GM18498 (cell line): Measurements from ENCODE around the gene APPBP2.
A peak's percentile ranks its signal among the peaks of the same experiment; 100 is the strongest.

ENCODE experiments used
- ATAC-seq: cut with Tn5 transposase; IDR thresholded peaks from one replicate; pipeline ENCODE4 v1.9.1; 2021; ENCODE audit warnings: mild to moderate bottlenecking, moderate library complexity; ENCODE audit not compliant: unreplicated experiment

APPBP2 gene

DNA sequence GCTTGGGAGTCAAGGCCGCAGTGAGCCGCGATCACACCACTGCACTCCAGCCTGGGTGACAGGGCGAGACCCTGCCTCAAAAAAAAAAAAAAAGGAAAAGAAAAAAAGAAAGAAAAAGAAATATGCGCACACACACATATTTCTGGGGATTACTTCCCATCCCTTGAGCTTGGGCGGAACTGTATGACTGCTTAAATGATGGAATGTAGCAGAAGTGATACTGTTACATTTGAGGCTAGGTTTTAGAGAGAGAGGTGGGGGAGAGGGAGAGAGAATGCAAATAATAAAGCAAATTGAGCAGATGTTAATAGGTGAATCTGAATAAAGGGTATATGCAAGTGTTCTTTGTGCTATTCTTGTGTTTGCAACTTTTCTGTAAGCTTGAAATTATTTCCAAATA lies 122.1 kb downstream of the APPBP2 start:
- no peak for ATAC-seq

DNA sequence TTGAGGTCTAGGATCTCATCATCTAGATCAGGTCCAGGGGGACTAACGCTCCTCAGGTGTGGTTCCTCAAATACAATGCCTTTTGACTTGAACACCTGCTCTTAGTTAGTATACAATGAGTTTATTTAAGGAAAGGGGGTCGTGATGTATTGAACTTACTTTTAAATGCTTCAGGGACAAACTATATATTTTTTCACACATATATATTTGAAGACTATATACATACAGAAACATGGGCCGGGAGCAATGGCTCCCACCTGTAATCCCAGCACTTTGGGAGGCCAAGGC lies 122.6 kb downstream of the APPBP2 start:
- no peak for ATAC-seq

DNA sequence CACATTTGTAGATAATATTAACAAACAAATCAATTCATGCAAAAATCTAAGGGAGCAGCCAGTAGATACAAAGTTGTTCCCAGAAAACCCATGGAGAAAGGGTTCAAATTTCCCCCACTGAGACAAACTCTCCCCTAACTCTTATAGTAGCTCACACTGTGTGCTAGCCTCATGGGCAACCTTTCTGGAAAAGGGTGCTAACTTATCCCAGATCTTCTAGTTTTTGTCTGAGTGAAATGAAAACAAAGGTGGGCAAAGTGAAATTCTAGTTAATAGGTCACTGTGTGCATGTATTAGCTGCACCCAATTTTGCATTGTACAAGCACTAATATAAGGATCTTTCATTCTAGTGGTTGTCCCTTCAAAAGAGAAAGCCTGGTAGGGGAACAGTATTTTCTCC lies 124.2 kb downstream of the APPBP2 start:
- no peak for ATAC-seq

DNA sequence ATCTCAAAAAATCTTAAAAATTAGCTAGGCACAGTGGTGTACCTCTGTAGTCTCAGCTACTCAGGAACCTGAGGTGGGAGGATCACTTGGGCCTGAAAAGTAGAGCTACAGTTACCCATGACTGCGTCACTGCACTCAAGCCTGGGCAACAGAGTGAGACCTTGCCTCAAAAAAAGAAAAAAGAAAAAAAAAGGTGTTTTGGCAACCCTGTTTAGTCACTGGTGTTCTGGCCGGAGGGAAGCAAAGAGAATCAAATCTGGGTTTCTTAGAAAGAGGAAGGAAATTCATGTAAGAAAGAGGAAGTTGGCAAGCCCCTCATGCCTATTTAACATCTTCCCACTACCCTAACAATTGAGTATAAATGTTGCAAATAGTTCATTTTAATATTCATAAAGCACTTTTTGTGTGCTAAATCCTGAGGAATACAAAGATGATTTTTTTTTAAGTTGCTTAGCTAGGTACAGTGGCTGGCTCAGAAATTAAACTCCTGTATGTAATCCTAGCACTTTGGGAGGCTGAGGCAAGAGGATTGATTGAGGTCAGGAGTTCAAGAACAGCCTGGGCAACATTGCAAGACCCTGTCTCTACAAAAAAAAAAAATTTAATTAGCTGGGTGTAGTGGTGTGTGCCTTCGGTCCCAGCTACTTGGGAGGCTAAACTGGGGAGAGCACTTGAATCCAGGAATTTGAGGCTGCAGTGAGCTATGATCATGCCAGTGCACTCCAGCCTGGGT lies 127.6 kb downstream of the APPBP2 start:
- ATAC-seq, result peak; percentile 66

DNA sequence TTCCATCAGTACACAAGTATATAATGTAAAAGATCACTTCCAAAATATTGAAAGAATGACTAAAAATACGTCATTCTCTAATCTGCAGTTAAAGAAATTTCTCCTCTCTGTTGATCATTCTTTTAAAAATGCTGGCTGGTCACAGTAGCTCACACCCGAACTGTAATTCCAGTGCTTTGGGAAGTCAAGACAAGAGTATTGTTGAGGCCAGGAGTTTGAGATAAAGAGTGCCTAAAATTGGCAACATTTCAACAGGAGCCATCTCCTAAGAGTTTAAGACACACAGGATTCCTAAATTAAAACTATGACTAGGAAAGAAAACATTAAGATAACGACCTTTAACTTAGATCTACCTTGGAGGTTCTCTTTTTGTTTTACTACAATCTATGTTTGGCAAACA lies 129.6 kb downstream of the APPBP2 start:
- no peak for ATAC-seq

DNA sequence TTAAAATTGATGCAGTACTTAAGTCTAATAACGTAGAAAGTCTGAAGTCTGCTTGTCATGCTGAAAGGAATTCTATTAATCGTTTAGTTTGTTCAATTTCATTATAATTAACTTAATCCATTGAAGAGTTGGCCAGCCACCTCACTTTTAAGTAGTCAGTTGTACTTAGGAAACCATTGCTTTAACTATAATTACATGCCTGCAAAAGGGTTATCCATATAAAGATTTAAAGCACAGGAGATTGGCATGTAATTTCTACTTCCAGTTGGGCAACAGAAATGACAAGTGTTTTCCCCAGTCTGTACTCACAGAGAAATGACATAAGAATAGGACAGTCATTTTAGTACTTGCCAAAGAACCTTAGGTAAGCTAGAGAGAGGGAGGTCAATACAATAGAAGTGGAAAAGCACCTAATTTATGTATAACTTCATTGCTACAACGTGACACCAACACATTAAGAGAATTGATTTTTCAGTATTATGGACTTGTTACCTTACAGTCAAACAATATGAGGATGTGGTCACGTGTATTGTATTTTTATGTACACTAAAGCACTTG lies 130.5 kb downstream of the APPBP2 start:
- ATAC-seq, result no peak

DNA sequence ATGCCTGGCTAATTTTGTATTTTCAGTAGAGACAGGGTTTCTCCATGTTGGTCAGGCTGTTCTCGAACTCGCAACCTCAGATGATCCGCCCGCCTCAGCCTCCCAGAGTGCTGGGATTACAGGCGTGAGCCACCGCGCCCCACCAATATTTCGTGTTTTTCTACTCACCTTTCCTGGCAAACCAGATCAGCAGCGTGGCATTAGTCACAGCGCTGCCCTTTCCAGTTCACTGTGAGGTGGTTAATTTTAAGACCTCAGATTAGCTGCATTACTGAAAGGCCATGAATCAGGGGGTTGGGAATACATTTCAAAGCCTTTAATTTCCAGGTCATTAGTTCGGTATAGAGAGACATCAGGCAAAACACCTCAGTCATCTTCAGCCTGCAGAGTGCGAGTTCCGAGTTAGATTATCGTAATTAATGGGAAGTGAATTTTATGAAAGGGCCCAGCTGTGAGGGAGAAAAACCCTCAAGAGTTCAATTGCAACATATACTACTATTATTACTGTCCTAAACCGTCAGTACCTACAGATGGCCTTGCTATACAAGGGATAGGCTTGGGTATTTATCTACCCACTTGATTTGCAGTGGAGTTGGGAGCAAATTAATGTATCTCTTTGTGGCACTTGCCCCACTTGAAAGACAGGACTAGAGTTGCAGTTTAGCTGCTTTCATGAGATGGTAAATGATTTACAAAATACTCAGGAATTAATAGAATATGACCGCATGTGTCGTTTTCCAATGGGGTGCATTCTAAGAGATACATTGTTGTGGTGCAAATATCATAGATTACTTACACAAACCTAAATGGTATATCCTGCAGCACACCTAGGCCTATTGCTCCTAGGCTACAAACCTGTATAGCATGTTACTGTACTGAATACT lies 132.0 kb downstream of the APPBP2 start:
- no peak for ATAC-seq
